GM19240 (cell line): ENCODE measurements around the gene STEAP3.

ENCODE experiments used
- DNase-seq: peaks from one replicate; pipeline ENCODE4 v3.0.0; 2011; ENCODE audit warnings: low spot score; ENCODE audit not compliant: insufficient read length

Gene STEAP3

GRCh38 chr2:119246884-119247843 lies 23.5 kb downstream of the STEAP3 start:
- no peak for DNase-seq

GRCh38 chr2:119247844-119248271 lies 24.2 kb downstream of the STEAP3 start:
- DNase-seq: no peak

GRCh38 chr2:119248311-119248710 lies 24.7 kb downstream of the STEAP3 start:
- DNase-seq: no peak

GRCh38 chr2:119248751-119249150 lies 25.1 kb downstream of the STEAP3 start:
- DNase-seq: no peak

GRCh38 chr2:119249311-119249710 lies 25.7 kb downstream of the STEAP3 start:
- DNase-seq: no peak

GRCh38 chr2:119249855-119250717 lies 26.5 kb downstream of the STEAP3 start:
- no peak for DNase-seq

- no peak for DNase-seq
These were observed 27.2 kb downstream of the STEAP3 start for GRCh38 chr2:119250718-119251290.

GRCh38 chr2:119251652-119252051 lies 28.0 kb downstream of the STEAP3 start:
- no peak for DNase-seq

GRCh38 chr2:119252186-119253113 lies 28.8 kb downstream of the STEAP3 start:
- DNase-seq: no peak

- no peak for DNase-seq
These were observed 29.6 kb downstream of the STEAP3 start for GRCh38 chr2:119253114-119253702.

GRCh38 chr2:119253760-119254600 lies 30.3 kb downstream of the STEAP3 start:
- no peak for DNase-seq

GRCh38 chr2:119254601-119255080 lies 31.0 kb downstream of the STEAP3 start:
- no peak for DNase-seq

- DNase-seq: no peak
These were observed 32.3 kb downstream of the STEAP3 start for GRCh38 chr2:119255760-119256581.

- DNase-seq: no peak
These were observed 32.9 kb downstream of the STEAP3 start for GRCh38 chr2:119256582-119256921.

GRCh38 chr2:119257198-119257597 lies 33.6 kb downstream of the STEAP3 start:
- DNase-seq: no peak

GRCh38 chr2:119259296-119259860 lies 35.7 kb downstream of the STEAP3 start:
- DNase-seq: no peak

- DNase-seq: no peak
These were observed 37.2 kb downstream of the STEAP3 start for GRCh38 chr2:119260646-119261492.
